Progenitor cell of endocrine pancreas (in vitro differentiated cells): ENCODE measurements around the gene IP6K3. TPM values are rescaled to one million over a fixed set of nuclear protein-coding genes. Genes with fewer than 3 reads are reported as not detected.

Experiments
- DNase-seq: peaks from one replicate; pipeline ENCODE4 v3.0.0; 2021; ENCODE audit warnings: low spot score; ENCODE audit not compliant: unreplicated experiment
- H3K27ac Mint-ChIP-seq: 2 replicates; pipeline ENCODE4 v1.8.0; 2021; ENCODE audit warnings: mild to moderate bottlenecking, moderate library complexity, mixed read lengths
- H3K27me3 Mint-ChIP-seq: 2 replicates; pipeline ENCODE4 v1.8.0; 2021; ENCODE audit warnings: mixed read lengths
- H3K36me3 Mint-ChIP-seq: 2 replicates; pipeline ENCODE4 v1.8.0; 2022; ENCODE audit warnings: mixed read lengths; ENCODE audit not compliant: insufficient read depth
- H3K4me1 Mint-ChIP-seq: 2 replicates; pipeline ENCODE4 v1.8.0; 2021; ENCODE audit warnings: low read depth, mixed read lengths
- H3K4me3 Mint-ChIP-seq: 2 replicates; pipeline ENCODE4 v1.8.0; 2021; ENCODE audit warnings: low read depth, mild to moderate bottlenecking, moderate library complexity, mixed read lengths
- H3K9me3 Mint-ChIP-seq: 2 replicates; pipeline ENCODE4 v1.8.0; 2021; ENCODE audit warnings: low read depth, mixed read lengths
- total RNA-seq: library from RNA; stranded (reverse); gene quantifications from 2 replicates; pipeline ENCODE4 v1.2.1, GENCODE V29; 2021
- TF ChIP-seq, protein P1 (sequence below): fragments of 200-600 bp; sonication (generic); IDR thresholded peaks from one replicate; pipeline ENCODE4 v1.5.0; 2021; ENCODE audit warnings: antibody characterized with exemption, mild to moderate bottlenecking; ENCODE audit not compliant: unreplicated experiment

IP6K3 gene
- total RNA-seq, 1 donor from 2014 or later, result 0.14 TPM

DNA sequence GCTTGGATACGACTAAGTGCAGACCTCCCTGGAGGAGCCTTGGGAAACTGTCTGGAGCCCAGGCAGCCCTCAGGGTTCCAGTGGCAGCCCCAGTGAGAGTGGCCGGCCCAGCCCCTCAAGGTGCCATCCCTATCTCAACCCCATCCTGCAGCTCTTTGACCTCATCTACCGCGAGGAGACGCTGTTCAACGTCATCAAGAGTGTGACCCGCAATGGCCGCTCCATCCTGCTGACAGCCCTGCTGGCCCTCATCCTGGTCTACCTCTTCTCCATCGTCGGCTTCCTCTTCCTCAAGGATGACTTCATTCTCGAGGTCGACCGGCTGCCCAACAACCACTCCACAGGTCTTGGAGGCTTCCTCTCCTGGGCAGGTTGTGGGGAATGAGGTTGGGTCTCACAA lies 55.9 kb downstream of the IP6K3 start:
- no peaks in the 10 kb centered on the region for H3K27me3 Mint-ChIP-seq
- H3K4me3 Mint-ChIP-seq, result no peak overlapping the region
- DNase-seq, result no peak
- TF ChIP-seq, protein P1, sequence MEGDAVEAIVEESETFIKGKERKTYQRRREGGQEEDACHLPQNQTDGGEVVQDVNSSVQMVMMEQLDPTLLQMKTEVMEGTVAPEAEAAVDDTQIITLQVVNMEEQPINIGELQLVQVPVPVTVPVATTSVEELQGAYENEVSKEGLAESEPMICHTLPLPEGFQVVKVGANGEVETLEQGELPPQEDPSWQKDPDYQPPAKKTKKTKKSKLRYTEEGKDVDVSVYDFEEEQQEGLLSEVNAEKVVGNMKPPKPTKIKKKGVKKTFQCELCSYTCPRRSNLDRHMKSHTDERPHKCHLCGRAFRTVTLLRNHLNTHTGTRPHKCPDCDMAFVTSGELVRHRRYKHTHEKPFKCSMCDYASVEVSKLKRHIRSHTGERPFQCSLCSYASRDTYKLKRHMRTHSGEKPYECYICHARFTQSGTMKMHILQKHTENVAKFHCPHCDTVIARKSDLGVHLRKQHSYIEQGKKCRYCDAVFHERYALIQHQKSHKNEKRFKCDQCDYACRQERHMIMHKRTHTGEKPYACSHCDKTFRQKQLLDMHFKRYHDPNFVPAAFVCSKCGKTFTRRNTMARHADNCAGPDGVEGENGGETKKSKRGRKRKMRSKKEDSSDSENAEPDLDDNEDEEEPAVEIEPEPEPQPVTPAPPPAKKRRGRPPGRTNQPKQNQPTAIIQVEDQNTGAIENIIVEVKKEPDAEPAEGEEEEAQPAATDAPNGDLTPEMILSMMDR, result no peak
- H3K9me3 Mint-ChIP-seq, result no peaks in the 10 kb centered on the region
- peaks cover 10% of the 10 kb centered on the region for H3K36me3 Mint-ChIP-seq
- H3K4me1 Mint-ChIP-seq, result peaks cover 10% of the 10 kb centered on the region
- H3K27ac Mint-ChIP-seq, result peak overlapping the region; percentile 67

DNA sequence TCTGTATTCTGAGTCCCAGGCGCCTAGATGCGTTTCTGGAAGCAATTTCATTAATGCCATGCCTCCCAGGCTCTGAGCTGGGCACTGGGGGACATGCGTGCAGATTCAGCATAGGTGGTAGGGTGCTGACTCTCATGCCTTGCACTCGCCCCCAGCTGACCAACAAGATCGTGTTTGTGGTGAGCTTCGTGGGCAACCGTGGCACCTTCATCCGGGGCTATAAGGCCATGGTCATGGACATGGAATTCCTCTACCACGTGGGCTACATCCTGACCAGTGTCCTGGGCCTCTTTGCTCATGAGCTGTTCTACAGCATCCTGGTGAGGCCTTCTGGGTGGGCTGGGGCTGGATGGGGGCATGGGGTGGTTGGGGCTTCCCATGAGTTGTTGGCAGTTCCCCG lies 56.8 kb downstream of the IP6K3 start:
- TF ChIP-seq, protein P1, result no peak
- Mint-ChIP-seq H3K27me3 (no peaks in the 10 kb centered on the region), H3K4me1 (peaks cover 10% of the 10 kb centered on the region), H3K9me3 (no peaks in the 10 kb centered on the region), H3K27ac (no peak overlapping the region), H3K36me3 (peaks cover 11% of the 10 kb centered on the region), H3K4me3 (no peak overlapping the region)
- DNase-seq, result no peak

DNA sequence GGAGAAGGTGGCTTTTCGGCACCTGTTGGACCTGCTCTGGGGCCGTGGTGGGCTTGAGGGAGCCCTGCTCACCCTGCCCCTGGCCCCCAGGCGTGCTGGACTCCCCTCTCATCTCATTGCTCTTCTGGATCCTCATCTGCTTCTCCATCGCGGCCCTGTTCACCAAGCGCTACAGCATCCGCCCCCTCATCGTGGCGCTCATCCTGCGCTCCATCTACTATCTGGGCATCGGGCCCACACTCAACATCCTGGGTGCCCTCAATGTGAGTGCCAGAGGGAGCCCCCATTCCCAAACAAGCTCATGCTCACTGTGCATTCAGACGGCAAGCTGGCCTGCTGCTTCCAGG lies 57.6 kb downstream of the IP6K3 start:
- no peaks in the 10 kb centered on the region for H3K27me3 Mint-ChIP-seq
- H3K4me3 Mint-ChIP-seq, result no peak overlapping the region
- H3K9me3 Mint-ChIP-seq, result no peaks in the 10 kb centered on the region
- H3K27ac Mint-ChIP-seq, result no peak overlapping the region
- H3K4me1 Mint-ChIP-seq, result peaks cover 5% of the 10 kb centered on the region
- H3K36me3 Mint-ChIP-seq, result peaks cover 11% of the 10 kb centered on the region
- DNase-seq, result no peak
- TF ChIP-seq, protein P1, result no peak

DNA sequence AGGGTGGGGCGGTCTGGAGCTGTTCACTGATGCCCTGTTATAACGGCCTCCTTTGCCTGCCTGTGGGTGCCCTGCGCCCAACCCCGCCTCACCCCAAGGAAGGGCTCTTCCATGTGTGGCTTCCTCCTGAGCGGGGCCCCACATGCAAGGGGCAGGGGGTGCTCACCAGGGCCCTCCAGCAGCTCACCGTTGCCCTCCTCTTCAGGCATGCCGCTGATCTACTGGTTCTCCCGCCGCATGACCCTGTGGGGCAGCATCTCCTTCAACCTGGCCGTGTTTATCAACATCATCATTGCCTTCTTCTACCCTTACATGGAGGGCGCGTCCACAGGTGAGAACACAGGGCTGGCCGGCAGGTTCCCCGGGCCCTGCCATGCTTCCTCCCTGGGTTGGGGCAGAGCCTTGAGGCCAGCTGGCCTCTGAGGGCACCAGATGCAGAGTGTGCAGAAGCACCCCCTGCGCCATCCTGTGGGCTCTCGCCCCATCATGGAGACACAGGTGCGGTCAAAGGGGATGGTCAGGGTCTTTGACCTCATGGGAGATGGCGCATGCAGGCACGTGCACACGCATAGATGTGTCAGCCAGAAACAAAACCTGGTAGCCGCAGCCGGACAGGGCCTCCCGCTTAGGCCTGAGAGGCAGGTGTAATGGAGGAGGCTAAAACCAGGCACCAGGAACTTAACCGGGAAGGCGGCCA lies 58.1 kb downstream of the IP6K3 start:
- DNase-seq, result no peak
- TF ChIP-seq, protein P1, result no peak
- Mint-ChIP-seq H3K36me3 (peaks cover 10% of the 10 kb centered on the region), H3K27ac (no peak overlapping the region), H3K4me3 (no peak overlapping the region), H3K4me1 (peaks cover 5% of the 10 kb centered on the region), H3K9me3 (no peaks in the 10 kb centered on the region), H3K27me3 (no peaks in the 10 kb centered on the region)

DNA sequence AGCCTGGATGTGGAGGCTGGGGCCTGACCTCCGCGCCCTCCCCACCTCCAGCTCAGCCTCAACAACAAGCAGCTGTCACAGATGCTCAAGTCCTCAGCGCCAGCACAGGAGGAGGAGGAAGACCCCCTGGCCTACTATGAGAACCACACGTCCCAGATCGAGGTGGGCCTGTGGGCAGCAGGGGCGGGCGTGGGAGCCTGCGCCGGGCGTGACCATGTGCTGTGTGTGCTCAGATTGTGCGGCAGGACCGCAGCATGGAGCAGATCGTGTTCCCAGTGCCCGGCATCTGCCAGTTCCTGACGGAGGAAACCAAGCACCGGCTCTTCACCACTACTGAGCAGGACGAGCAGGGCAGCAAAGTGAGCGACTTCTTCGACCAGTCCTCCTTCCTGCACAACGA lies 58.7 kb downstream of the IP6K3 start:
- H3K4me3 Mint-ChIP-seq, result no peak overlapping the region
- peaks cover 10% of the 10 kb centered on the region for H3K36me3 Mint-ChIP-seq
- peaks cover 5% of the 10 kb centered on the region for H3K4me1 Mint-ChIP-seq
- TF ChIP-seq, protein P1, result no peak
- H3K27me3 Mint-ChIP-seq, result no peaks in the 10 kb centered on the region
- no peaks in the 10 kb centered on the region for H3K9me3 Mint-ChIP-seq
- H3K27ac Mint-ChIP-seq, result no peak overlapping the region
- no peak for DNase-seq
